Measurements from ENCODE around the gene MYO9A. TPM values are rescaled to one million over a fixed set of nuclear protein-coding genes. Genes with fewer than 3 reads are reported as not detected.

MYO9A gene
- total RNA-seq, 1 experiment from 2014 or later, result 30.1 TPM

DNA sequence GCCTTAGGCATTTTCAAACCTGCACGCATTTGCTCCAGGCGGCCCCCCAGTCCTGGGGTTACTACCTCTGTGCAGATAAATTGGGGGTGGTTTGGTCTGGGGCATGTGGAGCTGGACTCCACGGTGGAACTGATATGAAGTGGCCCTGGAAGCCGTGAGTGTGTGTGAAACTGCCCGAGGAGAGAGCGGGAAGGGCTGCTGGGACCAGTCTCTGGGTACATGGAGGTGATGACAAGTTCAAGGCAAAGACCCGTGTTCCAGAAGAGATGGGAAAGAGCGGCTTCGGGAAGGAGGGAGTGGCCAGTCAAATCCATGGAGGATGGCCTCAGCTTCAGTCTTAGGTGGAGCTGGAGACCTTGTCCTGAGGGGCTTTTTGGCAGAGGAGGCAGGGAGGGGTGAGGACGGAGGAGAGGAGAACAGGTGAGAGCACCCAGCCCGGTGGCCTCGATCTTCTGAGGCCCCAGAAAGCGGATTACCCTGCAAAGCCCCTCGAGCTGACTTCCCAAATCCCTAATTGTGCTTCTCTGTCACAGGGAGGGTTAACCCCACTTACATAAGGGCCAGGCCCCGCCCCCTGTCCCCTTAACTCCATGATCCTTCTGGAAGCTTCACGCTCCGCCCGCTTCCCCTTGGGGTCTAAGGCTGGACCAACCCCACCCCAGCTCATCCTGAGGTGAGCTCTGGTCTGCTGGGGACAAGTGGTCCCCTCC, 309.5 kb downstream of the MYO9A start:
- Histone ChIP-seq H3K36me3 (ENCODE audit: insufficient read depth, low read length, poor library complexity, severe bottlenecking) (no peaks in the 10 kb centered on the region), H3K4me1 (ENCODE audit: insufficient read depth, low read length, poor library complexity, severe bottlenecking) (peaks cover 14% of the 10 kb centered on the region), H3K4me3 (ENCODE audit: low read depth, low read length, poor library complexity, severe bottlenecking) (no peak overlapping the region), H3K9me3 (ENCODE audit: low read depth, low read length, poor library complexity, severe bottlenecking) (no peaks in the 10 kb centered on the region), H3K27ac (ENCODE audit: low read depth, low read length, poor library complexity, severe bottlenecking) (no peak overlapping the region), H3K27me3 (replicated peaks; ENCODE audit: insufficient read depth, low read depth, low read length, poor library complexity) (no peaks in the 10 kb centered on the region)
- DNase-seq (ENCODE audit: low spot score), result no peak
- no TSS peak for BruUV-seq (replicated peaks)
- no peak for TF ChIP-seq EZH2 (IDR thresholded peaks at IDR 0.05; ENCODE audit: borderline replicate concordance, low read depth, low read length, poor library complexity, severe bottlenecking)
- TF ChIP-seq, protein P1, sequence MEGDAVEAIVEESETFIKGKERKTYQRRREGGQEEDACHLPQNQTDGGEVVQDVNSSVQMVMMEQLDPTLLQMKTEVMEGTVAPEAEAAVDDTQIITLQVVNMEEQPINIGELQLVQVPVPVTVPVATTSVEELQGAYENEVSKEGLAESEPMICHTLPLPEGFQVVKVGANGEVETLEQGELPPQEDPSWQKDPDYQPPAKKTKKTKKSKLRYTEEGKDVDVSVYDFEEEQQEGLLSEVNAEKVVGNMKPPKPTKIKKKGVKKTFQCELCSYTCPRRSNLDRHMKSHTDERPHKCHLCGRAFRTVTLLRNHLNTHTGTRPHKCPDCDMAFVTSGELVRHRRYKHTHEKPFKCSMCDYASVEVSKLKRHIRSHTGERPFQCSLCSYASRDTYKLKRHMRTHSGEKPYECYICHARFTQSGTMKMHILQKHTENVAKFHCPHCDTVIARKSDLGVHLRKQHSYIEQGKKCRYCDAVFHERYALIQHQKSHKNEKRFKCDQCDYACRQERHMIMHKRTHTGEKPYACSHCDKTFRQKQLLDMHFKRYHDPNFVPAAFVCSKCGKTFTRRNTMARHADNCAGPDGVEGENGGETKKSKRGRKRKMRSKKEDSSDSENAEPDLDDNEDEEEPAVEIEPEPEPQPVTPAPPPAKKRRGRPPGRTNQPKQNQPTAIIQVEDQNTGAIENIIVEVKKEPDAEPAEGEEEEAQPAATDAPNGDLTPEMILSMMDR (conservative IDR thresholded peaks at IDR 0.05; ENCODE audit: low read depth, low read length), result no peak
- ChIA-PET POLR2A (ENCODE audit: low non-redundant PET) (interaction anchor here (0.6 kb wide), 1 partner anchor 31 kb away, joined by 5 read pairs; no protein-coding TSS in a partner anchor), CTCF (interaction anchor here (1.2 kb wide), 1 partner anchor 65 kb away, joined by 5 read pairs; no protein-coding TSS in a partner anchor)
- intact Hi-C loops (cut with micrococcal nuclease; ENCODE audit: unreplicated experiment), result no loop called here

DNA sequence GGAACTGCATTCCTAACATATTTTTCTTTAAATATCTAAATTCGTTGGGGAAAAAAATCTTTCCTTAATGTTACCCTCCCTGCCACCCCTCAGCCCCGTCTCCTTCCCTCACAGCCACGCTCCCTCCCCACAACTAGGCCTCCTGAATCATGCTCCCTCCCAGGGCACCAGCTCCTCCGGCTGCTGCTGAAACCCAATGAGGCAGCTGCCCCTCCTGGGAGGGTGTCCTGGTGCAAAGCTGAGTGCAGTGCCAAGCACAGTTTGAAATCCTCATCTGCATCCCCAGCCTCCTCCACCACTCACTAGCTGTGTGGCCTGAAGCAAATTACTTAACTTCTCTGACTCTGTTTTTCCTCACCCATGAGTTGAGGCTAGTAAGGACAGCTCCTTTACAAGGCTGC, 310.3 kb downstream of the MYO9A start:
- intact Hi-C loops (cut with micrococcal nuclease; ENCODE audit: unreplicated experiment), result no loop called here
- BruUV-seq (replicated peaks), result no TSS peak
- H3K27ac ChIP-seq (ENCODE audit: low read depth, low read length, poor library complexity, severe bottlenecking), result no peak overlapping the region
- ChIA-PET POLR2A (ENCODE audit: low non-redundant PET) (interaction anchor here (0.6 kb wide), 2 partner anchors 32 to 319 kb away, joined by 3 to 5 read pairs; no protein-coding TSS in a partner anchor), CTCF (interaction anchor here (1.2 kb wide), 1 partner anchor 64 kb away, joined by 5 read pairs; no protein-coding TSS in a partner anchor)
- DNase-seq (ENCODE audit: low spot score), result peak; percentile 32
- H3K4me3 ChIP-seq (ENCODE audit: low read depth, low read length, poor library complexity, severe bottlenecking), result no peak overlapping the region
- no peaks in the 10 kb centered on the region for H3K9me3 ChIP-seq (ENCODE audit: low read depth, low read length, poor library complexity, severe bottlenecking)
- TF ChIP-seq, protein P1 (conservative IDR thresholded peaks at IDR 0.05; ENCODE audit: low read depth, low read length), result no peak
- TF ChIP-seq EZH2 (IDR thresholded peaks at IDR 0.05; ENCODE audit: borderline replicate concordance, low read depth, low read length, poor library complexity, severe bottlenecking), result no peak
- H3K36me3 ChIP-seq (ENCODE audit: insufficient read depth, low read length, poor library complexity, severe bottlenecking), result no peaks in the 10 kb centered on the region
- peaks cover 14% of the 10 kb centered on the region for H3K4me1 ChIP-seq (ENCODE audit: insufficient read depth, low read length, poor library complexity, severe bottlenecking)
- no peaks in the 10 kb centered on the region for H3K27me3 ChIP-seq (replicated peaks; ENCODE audit: insufficient read depth, low read depth, low read length, poor library complexity)

DNA sequence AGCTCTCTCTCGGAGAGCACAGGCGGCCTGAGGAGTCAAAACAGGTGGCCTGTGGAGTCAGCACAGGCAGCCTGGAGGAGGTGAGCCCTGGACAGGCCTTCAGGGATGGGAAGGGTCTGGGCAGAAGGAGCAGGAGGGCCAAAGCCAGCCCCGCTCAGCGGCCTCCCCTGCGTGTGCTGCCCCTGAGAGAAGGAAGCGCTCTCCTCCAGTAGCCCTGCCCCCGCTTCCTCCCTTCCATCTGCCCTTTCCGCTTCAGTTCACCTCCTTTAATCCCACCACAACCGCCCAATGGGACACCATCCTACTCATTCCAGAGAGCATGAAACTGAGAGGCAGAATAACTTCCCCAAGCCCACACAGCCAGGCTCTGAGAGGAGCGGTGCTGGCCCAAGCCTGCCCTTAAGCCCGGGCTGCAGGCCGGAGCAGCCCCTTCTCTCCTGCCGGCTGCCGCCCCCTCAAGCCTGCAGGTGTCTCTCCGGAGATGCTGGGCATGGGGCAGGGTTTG, 310.8 kb downstream of the MYO9A start:
- H3K9me3 ChIP-seq (ENCODE audit: low read depth, low read length, poor library complexity, severe bottlenecking), result no peaks in the 10 kb centered on the region
- no peak overlapping the region for H3K4me3 ChIP-seq (ENCODE audit: low read depth, low read length, poor library complexity, severe bottlenecking)
- peak; percentile 24 for DNase-seq (ENCODE audit: low spot score)
- intact Hi-C loops (cut with micrococcal nuclease; ENCODE audit: unreplicated experiment), result no loop called here
- no peaks in the 10 kb centered on the region for H3K36me3 ChIP-seq (ENCODE audit: insufficient read depth, low read length, poor library complexity, severe bottlenecking)
- ChIA-PET CTCF (interaction anchor here (0.7 to 1.2 kb wide), 2 partner anchors 63 to 349 kb away, joined by 3 to 5 read pairs; no protein-coding TSS in a partner anchor), POLR2A (ENCODE audit: low non-redundant PET) (interaction anchor here (0.6 kb wide), 1 partner anchor 320 kb away, joined by 3 read pairs; no protein-coding TSS in a partner anchor)
- no peaks in the 10 kb centered on the region for H3K27me3 ChIP-seq (replicated peaks; ENCODE audit: insufficient read depth, low read depth, low read length, poor library complexity)
- H3K27ac ChIP-seq (ENCODE audit: low read depth, low read length, poor library complexity, severe bottlenecking), result no peak overlapping the region
- no peak for TF ChIP-seq EZH2 (IDR thresholded peaks at IDR 0.05; ENCODE audit: borderline replicate concordance, low read depth, low read length, poor library complexity, severe bottlenecking)
- TF ChIP-seq, protein P1 (conservative IDR thresholded peaks at IDR 0.05; ENCODE audit: low read depth, low read length), result no peak
- no TSS peak for BruUV-seq (replicated peaks)
- H3K4me1 ChIP-seq (ENCODE audit: insufficient read depth, low read length, poor library complexity, severe bottlenecking), result peaks cover 14% of the 10 kb centered on the region
